Smooth muscle cell (in vitro differentiated cells): Measurements from ENCODE around the gene HS6ST1. TPM values are rescaled to one million over a fixed set of nuclear protein-coding genes. Genes with fewer than 3 reads are reported as not detected.

ENCODE experiments used
- DNase-seq: peaks from one replicate; lab custom pipeline; 2025; ENCODE audit not compliant: unreplicated experiment; lab: John Stamatoyannopoulos, UW
- H2AFZ ChIP-seq: fragments of 200-600 bp; sonication (generic); 2 replicates; pipeline ENCODE4 v1.6.0; 2016; ENCODE audit warnings: antibody characterized with exemption, low read depth, mild to moderate bottlenecking
- H3F3A ChIP-seq: fragments of 200-600 bp; sonication (generic); 2 replicates; pipeline ENCODE4 v1.6.0; 2017; ENCODE audit warnings: antibody characterized with exemption, low read depth
- H3K27ac ChIP-seq: fragments of 200-600 bp; sonication (generic); 2 replicates; pipeline ENCODE4 v1.5.1; 2016; ENCODE audit warnings: low read depth, mild to moderate bottlenecking
- H3K27me3 ChIP-seq: fragments of 200-600 bp; sonication (generic); 2 replicates; pipeline ENCODE4 v1.6.1; 2016; ENCODE audit warnings: low read depth, mild to moderate bottlenecking
- H3K36me3 ChIP-seq: fragments of 200-600 bp; sonication (generic); 2 replicates; pipeline ENCODE4 v1.5.1; 2016; ENCODE audit warnings: low read depth
- H3K4me1 ChIP-seq: fragments of 200-600 bp; sonication (generic); 2 replicates; pipeline ENCODE4 v1.5.1; 2016; ENCODE audit warnings: low read depth
- H3K4me2 ChIP-seq: fragments of 200-600 bp; sonication (generic); 2 replicates; pipeline ENCODE4 v1.6.0; 2016; ENCODE audit warnings: mild to moderate bottlenecking
- H3K4me3 ChIP-seq: fragments of 200-600 bp; sonication (generic); 2 replicates; pipeline ENCODE4 v1.5.1; 2016; ENCODE audit warnings: mild to moderate bottlenecking
- H3K79me2 ChIP-seq: fragments of 200-600 bp; sonication (generic); 2 replicates; pipeline ENCODE4 v1.6.0; 2016; ENCODE audit warnings: low read depth, mild to moderate bottlenecking
- H3K9ac ChIP-seq: fragments of 200-600 bp; sonication (generic); 2 replicates; pipeline ENCODE4 v1.6.0; 2016; ENCODE audit warnings: low read depth
- H3K9me3 ChIP-seq: fragments of 200-600 bp; sonication (generic); replicated peaks from 2 replicates; pipeline ENCODE4 v1.5.1; 2016; ENCODE audit warnings: low read depth
- H4K20me1 ChIP-seq: fragments of 200-600 bp; sonication (generic); 2 replicates; pipeline ENCODE4 v1.6.0; 2016; ENCODE audit warnings: low read depth
- CTCF ChIP-seq: fragments of 200-600 bp; sonication (generic); IDR thresholded peaks from 2 replicates; pipeline ENCODE4 v1.5.1; 2017; ENCODE audit warnings: borderline replicate concordance, mild to moderate bottlenecking, antibody characterized with exemption; ENCODE audit not compliant: insufficient read depth, poor library complexity, severe bottlenecking
- WGBS: methylation state at CpG from one replicate; pipeline ENCODE4 v1.1.7; 2016; ENCODE audit warnings: low lambda C conversion rate; 5-methylcytosine and 5-hydroxymethylcytosine counted together
- polyA plus RNA-seq: library from polyadenylated mRNA; unstranded; fragments of >200 nt; fragmentation: Nextera tagmentation; extraction: Ambion mirVana; gene quantifications from 2 replicates; pipeline ENCODE4 v1.2.1, GENCODE V29; 2016
- total RNA-seq: library from RNA; depleted of rRNA; stranded (reverse); fragments of >200 nt; gene quantifications from 2 replicates; pipeline ENCODE4 v1.2.3, GENCODE V29; 2014

The HS6ST1 gene
- total and polyA plus RNA-seq, 2 experiments from 2014 or later = 9.3 to 13.0 TPM

GRCh38 chr2:128313091-128313836 lies 5.4 kb downstream of the HS6ST1 start:
- WGBS = 52% methylated on average over 8 of the region's 8 CpGs
- H4K20me1 ChIP-seq = peaks cover 96% of the 10 kb centered on the region
- peaks cover 44% of the 10 kb centered on the region for H3K79me2 ChIP-seq
- DNase-seq = no peak
- no peak overlapping the region for H2AFZ ChIP-seq
- no peak overlapping the region for H3K9ac ChIP-seq
- H3F3A ChIP-seq = no peaks in the 10 kb centered on the region
- no peak overlapping the region for H3K27ac ChIP-seq
- H3K4me2 ChIP-seq = no peak overlapping the region
- H3K4me3 ChIP-seq = no peak overlapping the region
- no peaks in the 10 kb centered on the region for H3K27me3 ChIP-seq
- H3K4me1 ChIP-seq = peaks cover 13% of the 10 kb centered on the region
- TF ChIP-seq CTCF = peak; percentile 30
- H3K9me3 ChIP-seq = no peaks in the 10 kb centered on the region
- no peaks in the 10 kb centered on the region for H3K36me3 ChIP-seq

GRCh38 chr2:128312411-128312810 lies 6.3 kb downstream of the HS6ST1 start:
- Histone ChIP-seq H3K4me3 (no peak overlapping the region), H3K9ac (no peak overlapping the region), H3K79me2 (peaks cover 40% of the 10 kb centered on the region), H3K27me3 (no peaks in the 10 kb centered on the region), H3K4me2 (no peak overlapping the region), H3K4me1 (peaks cover 13% of the 10 kb centered on the region), H3K9me3 (no peaks in the 10 kb centered on the region), H4K20me1 (peaks cover 96% of the 10 kb centered on the region), H3K36me3 (no peaks in the 10 kb centered on the region), H2AFZ (no peak overlapping the region), H3K27ac (no peak overlapping the region), H3F3A (no peaks in the 10 kb centered on the region)
- no peak for DNase-seq
- TF ChIP-seq CTCF = no peak
- WGBS = 98% methylated on average over 6 of the region's 6 CpGs

- Histone ChIP-seq H3K27me3 (no peaks in the 10 kb centered on the region), H3K27ac (no peak overlapping the region), H2AFZ (no peak overlapping the region), H4K20me1 (peaks cover 96% of the 10 kb centered on the region), H3K36me3 (no peaks in the 10 kb centered on the region), H3K4me1 (peaks cover 11% of the 10 kb centered on the region), H3K9ac (no peak overlapping the region), H3K9me3 (no peaks in the 10 kb centered on the region), H3F3A (no peaks in the 10 kb centered on the region), H3K4me3 (no peak overlapping the region), H3K4me2 (no peak overlapping the region), H3K79me2 (peaks cover 34% of the 10 kb centered on the region)
- TF ChIP-seq CTCF = no peak
- 97% methylated on average over 11 of the region's 11 CpGs for WGBS
- no peak for DNase-seq
These were observed 6.8 kb downstream of the HS6ST1 start for GRCh38 chr2:128311755-128312341.
